ENCODE results near the gene PLPPR1. TPM values are rescaled to one million over a fixed set of nuclear protein-coding genes. Genes with fewer than 3 reads are reported as not detected.

Gene PLPPR1
- total RNA-seq, 3 donors from 2014 or later = not detected

DNA sequence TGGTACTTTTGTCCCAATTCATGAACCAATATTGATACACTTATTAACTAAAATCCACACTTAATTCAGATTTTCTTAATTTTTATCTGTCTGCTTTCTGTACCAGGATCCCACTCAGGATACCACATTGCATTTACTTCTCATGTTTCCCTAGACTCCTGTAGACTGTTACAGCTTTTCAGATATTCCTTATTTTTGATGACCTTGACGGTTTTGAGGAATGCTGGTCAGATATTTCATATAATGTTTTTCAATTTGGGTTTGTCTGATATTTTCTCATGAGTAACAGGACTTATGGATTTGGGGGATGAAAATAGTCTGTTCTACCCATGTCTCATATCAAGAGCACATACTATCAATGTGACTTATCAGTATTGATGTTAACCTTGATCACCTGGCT, 37.4 kb downstream of the PLPPR1 start:
- Mint-ChIP-seq H3K36me3 (ENCODE audit: insufficient read depth) (no peaks in the 10 kb centered on the region), H3K4me1 (ENCODE audit: low read depth) (no peaks in the 10 kb centered on the region), H3K9me3 (no peaks in the 10 kb centered on the region), H3K27me3 (ENCODE audit: low read depth) (no peaks in the 10 kb centered on the region), H3K4me3 (no peak overlapping the region)
- DNase-seq (no peak), ATAC-seq (no peak)

DNA sequence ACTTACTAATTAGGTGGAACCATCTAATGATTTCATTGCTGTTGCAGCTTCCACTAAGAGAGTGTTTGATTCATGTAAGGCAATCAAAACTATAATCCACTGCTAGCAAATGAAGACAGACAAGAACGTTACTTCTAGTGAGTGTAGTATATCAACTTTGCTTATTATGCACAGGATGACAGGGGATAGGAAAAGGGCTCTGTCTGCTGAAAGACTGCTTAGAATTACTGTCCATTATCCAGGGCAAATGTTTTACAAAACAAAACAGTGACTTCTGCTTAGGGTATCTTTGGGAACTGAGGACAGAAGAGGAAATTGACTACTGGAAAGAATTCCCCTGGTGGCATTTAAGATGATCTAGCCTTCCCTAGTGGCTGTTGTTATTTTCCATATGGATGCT, 40.2 kb downstream of the PLPPR1 start:
- ATAC-seq = no peak
- H3K9me3 Mint-ChIP-seq = no peaks in the 10 kb centered on the region
- H3K4me3 Mint-ChIP-seq = no peak overlapping the region
- no peaks in the 10 kb centered on the region for H3K36me3 Mint-ChIP-seq (ENCODE audit: insufficient read depth)
- H3K27me3 Mint-ChIP-seq (ENCODE audit: low read depth) = no peaks in the 10 kb centered on the region
- no peak for DNase-seq
- no peaks in the 10 kb centered on the region for H3K4me1 Mint-ChIP-seq (ENCODE audit: low read depth)

DNA sequence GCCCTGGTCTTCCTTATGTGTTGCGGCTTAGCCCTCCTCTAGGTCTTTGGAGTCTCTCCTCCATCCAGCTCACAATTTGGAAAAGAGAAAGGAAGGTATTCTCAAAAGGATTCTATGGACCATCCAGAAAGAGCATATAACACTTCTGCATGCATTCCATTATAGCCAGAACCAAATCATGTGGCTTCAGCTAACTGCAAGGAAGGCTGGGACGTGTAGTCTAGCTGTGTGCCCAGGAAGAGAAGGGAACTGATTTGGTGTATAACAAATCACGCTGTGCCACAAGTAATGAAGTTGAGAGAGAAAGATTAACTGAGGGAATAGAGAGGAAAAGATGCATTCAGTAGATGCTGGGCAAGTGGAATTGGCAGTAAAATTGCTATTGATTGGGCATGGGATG, 43.7 kb downstream of the PLPPR1 start:
- DNase-seq (no peak), ATAC-seq (no peak)
- Mint-ChIP-seq H3K4me1 (ENCODE audit: low read depth) (no peaks in the 10 kb centered on the region), H3K27me3 (ENCODE audit: low read depth) (peaks cover 2% of the 10 kb centered on the region), H3K9me3 (no peaks in the 10 kb centered on the region), H3K36me3 (ENCODE audit: insufficient read depth) (no peaks in the 10 kb centered on the region), H3K4me3 (no peak overlapping the region)

DNA sequence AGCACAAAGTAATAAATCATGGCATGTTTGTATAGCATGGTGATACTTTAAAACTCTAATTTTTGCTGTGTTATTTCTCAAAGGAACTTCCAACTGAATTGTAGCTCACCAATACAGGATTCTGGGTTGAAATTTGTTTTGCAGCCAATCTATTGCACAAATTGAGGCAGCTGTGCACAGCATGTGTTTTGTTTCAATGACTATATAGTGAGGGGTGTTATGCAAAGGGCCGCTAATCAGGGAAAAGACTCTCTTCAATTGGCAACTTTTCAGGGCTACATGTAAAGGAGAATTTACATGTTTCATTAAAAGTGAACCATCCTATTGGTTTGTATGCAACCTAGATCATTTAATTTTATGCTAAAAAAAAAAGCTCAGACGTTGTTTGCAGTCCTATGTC, 44.6 kb downstream of the PLPPR1 start:
- H3K9me3 Mint-ChIP-seq = no peaks in the 10 kb centered on the region
- ATAC-seq (no peak), DNase-seq (no peak)
- no peaks in the 10 kb centered on the region for H3K4me1 Mint-ChIP-seq (ENCODE audit: low read depth)
- H3K36me3 Mint-ChIP-seq (ENCODE audit: insufficient read depth) = no peaks in the 10 kb centered on the region
- H3K4me3 Mint-ChIP-seq = no peak overlapping the region
- H3K27me3 Mint-ChIP-seq (ENCODE audit: low read depth) = peaks cover 2% of the 10 kb centered on the region

DNA sequence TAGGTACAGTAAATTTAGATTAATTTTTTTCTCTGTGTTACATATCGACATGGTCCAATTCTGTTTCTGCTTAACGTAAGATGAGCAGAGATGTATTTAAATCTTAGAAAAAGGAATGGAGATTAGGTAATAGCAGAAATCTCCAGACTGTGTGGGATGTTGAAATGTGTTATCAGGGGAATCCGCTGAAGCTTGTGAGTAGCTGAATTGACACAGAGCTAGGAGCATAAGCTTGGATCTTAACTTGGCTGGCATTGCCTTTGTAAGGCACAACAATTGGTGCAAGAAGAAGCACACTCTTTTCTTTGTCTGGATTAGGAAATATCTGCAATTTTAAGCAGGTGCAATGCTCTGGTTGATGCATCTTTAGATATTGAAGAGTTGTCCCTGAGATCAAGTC, 53.1 kb downstream of the PLPPR1 start:
- no peak overlapping the region for H3K4me3 Mint-ChIP-seq
- no peak for DNase-seq
- no peaks in the 10 kb centered on the region for H3K9me3 Mint-ChIP-seq

DNA sequence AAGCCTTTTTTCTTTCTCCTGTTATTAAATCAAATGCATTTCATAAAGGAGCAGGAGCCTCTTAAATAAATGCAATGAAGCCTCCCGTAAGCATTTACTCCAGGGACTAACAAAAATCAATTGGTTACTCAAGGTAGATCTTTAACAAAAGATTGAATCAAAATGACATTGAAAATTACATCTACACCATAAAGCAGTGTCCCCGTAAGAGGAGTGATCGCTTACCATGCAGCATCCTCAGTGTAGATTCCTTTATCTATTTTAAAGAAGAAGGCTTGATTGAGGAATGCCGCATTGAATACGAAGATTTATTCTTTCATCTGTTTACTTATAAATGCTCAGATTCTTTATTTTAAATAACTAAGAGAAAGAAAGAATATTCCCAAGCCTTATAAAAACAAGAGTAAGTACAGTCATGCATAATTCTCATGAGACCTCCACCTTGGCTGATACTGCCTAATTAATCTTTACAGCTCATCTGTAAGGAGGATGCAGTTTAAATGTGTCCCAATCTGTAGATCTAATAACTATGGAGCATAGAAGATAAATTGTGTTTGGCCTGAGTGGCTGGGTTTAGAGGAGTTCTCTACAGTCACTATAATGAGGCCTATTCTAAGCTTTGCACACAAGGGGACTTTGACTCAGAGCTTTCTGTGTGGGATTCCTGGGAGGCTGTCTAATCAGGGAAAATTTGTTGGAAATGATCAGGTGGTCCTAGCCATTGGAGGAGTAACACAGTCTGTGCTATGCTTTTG, 55.1 kb downstream of the PLPPR1 start:
- no peaks in the 10 kb centered on the region for H3K36me3 Mint-ChIP-seq (ENCODE audit: insufficient read depth)
- H3K4me3 Mint-ChIP-seq = no peak overlapping the region
- no peaks in the 10 kb centered on the region for H3K27me3 Mint-ChIP-seq (ENCODE audit: low read depth)
- H3K4me1 Mint-ChIP-seq (ENCODE audit: low read depth) = no peaks in the 10 kb centered on the region
- no peaks in the 10 kb centered on the region for H3K9me3 Mint-ChIP-seq
- ATAC-seq = no peak
- DNase-seq = no peak

More for the DNA sequence above, 53.1 kb downstream of the PLPPR1 start:
- H3K4me1 Mint-ChIP-seq (ENCODE audit: low read depth) = no peaks in the 10 kb centered on the region
- ATAC-seq = no peak
- H3K27me3 Mint-ChIP-seq (ENCODE audit: low read depth) = no peaks in the 10 kb centered on the region
- H3K36me3 Mint-ChIP-seq (ENCODE audit: insufficient read depth) = no peaks in the 10 kb centered on the region

DNA sequence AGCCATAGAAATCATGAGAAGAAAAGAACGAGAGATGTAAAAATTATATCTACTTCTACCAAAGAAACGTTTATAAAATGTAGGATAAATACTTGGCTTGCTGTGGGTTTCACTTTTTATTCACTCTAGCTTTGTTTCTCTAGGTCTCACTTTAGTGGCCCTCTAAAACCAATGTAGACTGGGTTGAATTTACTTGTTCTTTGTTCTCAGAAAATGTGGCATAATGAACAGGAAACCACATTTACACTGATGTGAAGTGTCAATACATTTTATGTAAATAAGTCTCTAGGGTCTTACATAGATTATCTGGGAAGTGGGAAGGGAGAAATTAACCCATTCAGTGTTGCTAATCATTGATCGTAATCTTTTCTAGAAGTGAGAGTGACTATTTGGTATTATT, 58.9 kb downstream of the PLPPR1 start:
- no peaks in the 10 kb centered on the region for H3K4me1 Mint-ChIP-seq (ENCODE audit: low read depth)
- H3K36me3 Mint-ChIP-seq (ENCODE audit: insufficient read depth) = no peaks in the 10 kb centered on the region
- no peak overlapping the region for H3K4me3 Mint-ChIP-seq
- H3K9me3 Mint-ChIP-seq = no peaks in the 10 kb centered on the region
- DNase-seq (no peak), ATAC-seq (no peak)
- H3K27me3 Mint-ChIP-seq (ENCODE audit: low read depth) = no peaks in the 10 kb centered on the region

DNA sequence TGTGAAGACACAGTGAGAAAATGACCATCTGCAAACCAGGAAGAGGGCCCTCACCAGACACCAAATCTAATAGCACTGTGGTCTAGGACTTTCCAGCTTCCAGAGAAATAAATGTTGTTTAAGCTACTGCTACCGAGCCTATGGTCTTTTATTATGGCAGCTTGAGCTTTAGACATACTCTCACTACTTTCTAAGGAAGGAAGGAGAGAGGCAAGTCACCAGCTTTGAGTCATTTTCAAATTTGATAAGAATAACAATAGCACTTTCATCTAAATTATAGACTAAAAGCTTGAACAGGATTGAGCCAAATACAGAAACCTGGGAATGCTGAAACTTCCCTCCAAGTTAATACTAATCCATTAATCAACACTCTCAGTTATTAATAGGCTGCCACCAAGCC, 64.4 kb downstream of the PLPPR1 start:
- no peak for DNase-seq
- peaks cover 3% of the 10 kb centered on the region for H3K27me3 Mint-ChIP-seq (ENCODE audit: low read depth)
- H3K9me3 Mint-ChIP-seq = peaks cover 5% of the 10 kb centered on the region
- no peak for ATAC-seq
- H3K36me3 Mint-ChIP-seq (ENCODE audit: insufficient read depth) = no peaks in the 10 kb centered on the region
- no peaks in the 10 kb centered on the region for H3K4me1 Mint-ChIP-seq (ENCODE audit: low read depth)
- H3K4me3 Mint-ChIP-seq = no peak overlapping the region

DNA sequence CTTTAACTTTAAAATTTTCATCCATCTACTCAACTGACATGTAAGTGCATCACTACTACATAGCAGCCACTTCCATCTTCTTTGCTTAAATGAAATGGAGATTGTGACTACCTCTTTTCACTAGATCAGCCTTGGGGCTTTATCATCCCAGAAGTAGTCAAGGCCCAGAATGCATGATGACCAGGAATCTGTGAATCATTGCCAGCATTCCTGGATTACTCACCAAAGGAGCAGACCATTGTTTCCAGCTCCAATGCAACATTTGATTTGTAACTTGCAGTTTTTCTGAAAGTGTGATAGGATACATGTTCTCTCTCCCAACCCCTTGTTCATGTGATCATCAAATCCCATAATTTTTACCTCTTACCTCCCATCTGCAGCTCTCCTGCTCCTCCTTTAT, 65.1 kb downstream of the PLPPR1 start:
- peaks cover 3% of the 10 kb centered on the region for H3K27me3 Mint-ChIP-seq (ENCODE audit: low read depth)
- no peak overlapping the region for H3K4me3 Mint-ChIP-seq
- no peaks in the 10 kb centered on the region for H3K36me3 Mint-ChIP-seq (ENCODE audit: insufficient read depth)
- no peaks in the 10 kb centered on the region for H3K4me1 Mint-ChIP-seq (ENCODE audit: low read depth)
- peaks cover 5% of the 10 kb centered on the region for H3K9me3 Mint-ChIP-seq
- ATAC-seq (no peak), DNase-seq (no peak)

DNA sequence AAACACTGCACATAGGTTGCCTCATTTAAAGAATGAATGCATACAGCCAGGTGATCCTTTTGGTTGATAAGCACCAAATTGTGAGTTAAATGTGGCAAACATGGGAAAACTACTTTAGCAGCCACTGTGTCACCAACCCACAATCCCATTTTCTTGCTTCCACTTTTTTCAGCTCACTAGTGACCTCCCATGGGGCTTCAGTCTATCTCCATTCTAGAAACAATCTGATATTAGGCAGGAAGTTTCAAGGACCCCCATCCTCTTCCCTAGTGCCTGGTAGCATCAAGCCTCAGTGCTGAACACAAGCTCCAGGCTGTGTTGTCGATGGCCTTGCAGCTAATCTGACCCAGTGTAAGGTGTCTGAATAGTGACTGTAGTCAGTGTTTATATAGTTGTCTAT, 66.2 kb downstream of the PLPPR1 start:
- Mint-ChIP-seq H3K36me3 (ENCODE audit: insufficient read depth) (no peaks in the 10 kb centered on the region), H3K4me1 (ENCODE audit: low read depth) (no peaks in the 10 kb centered on the region), H3K27me3 (ENCODE audit: low read depth) (peaks cover 3% of the 10 kb centered on the region), H3K4me3 (no peak overlapping the region), H3K9me3 (peaks cover 5% of the 10 kb centered on the region)
- ATAC-seq = no peak
- no peak for DNase-seq

DNA sequence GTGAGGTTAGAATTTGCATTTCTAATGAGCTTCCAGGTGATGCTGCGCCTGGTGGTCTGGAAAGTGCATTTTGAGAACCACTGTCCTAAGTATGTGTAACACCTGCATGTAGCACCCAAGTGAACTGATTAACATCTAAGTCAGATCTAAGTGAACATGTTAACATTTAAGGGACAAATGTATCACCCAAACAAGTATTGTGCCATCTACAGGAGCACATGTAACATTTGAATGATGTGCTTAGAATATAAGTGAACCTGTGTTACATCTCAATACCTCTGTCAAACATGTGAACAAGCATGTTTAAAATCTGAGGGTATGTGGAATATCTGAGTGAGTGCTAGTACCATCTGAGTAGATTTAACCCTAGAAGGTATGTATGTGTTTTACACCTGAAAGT, 68.7 kb downstream of the PLPPR1 start:
- Mint-ChIP-seq H3K4me1 (ENCODE audit: low read depth) (no peaks in the 10 kb centered on the region), H3K27me3 (ENCODE audit: low read depth) (peaks cover 3% of the 10 kb centered on the region), H3K4me3 (no peak overlapping the region), H3K36me3 (ENCODE audit: insufficient read depth) (no peaks in the 10 kb centered on the region), H3K9me3 (peaks cover 5% of the 10 kb centered on the region)
- no peak for DNase-seq
- no peak for ATAC-seq

DNA sequence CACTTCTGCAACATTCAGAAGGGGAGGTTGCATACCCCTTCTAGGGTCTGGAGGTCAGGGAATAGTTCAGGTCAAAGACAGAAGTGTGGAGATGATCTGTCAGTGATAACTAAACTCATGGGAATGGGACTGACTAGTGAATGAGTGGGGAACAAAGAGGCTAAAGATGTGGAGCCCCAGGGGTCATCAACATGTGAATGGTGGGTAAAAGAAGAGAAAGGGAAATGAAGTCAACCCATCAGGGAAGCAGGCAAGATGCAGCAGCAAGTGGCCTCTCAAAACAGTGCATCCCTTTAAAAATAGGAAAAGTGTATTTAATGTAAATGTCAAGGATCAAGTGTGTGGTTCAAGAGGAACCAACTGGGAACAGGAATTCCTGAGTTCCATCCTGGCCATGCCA, 69.9 kb downstream of the PLPPR1 start:
- Mint-ChIP-seq H3K4me1 (ENCODE audit: low read depth) (no peaks in the 10 kb centered on the region), H3K9me3 (peaks cover 5% of the 10 kb centered on the region), H3K4me3 (no peak overlapping the region), H3K27me3 (ENCODE audit: low read depth) (peaks cover 3% of the 10 kb centered on the region), H3K36me3 (ENCODE audit: insufficient read depth) (no peaks in the 10 kb centered on the region)
- no peak for ATAC-seq
- DNase-seq = no peak

DNA sequence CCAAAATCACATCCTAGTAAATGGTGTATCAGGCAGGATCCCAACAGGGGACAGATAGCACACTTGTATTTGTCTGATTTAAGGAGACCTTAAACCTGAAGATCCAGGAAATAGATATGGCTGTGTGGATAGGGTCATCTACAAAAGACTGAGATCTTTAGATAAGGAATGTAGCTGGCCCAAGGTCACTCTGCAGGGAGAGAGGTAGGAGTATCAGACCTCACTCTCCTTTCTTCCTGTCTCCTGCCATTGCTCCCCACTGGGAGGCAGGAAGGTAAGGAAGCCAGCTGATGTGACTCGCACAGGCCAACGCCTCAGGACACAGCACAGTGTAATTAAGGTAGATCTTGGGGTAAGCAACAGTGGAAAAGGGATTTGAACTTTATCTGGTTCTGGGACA, 85.8 kb downstream of the PLPPR1 start:
- no peak for DNase-seq
- Mint-ChIP-seq H3K9me3 (no peaks in the 10 kb centered on the region), H3K4me1 (ENCODE audit: low read depth) (no peaks in the 10 kb centered on the region), H3K36me3 (ENCODE audit: insufficient read depth) (no peaks in the 10 kb centered on the region), H3K27me3 (ENCODE audit: low read depth) (no peaks in the 10 kb centered on the region), H3K4me3 (no peak overlapping the region)
- no peak for ATAC-seq

DNA sequence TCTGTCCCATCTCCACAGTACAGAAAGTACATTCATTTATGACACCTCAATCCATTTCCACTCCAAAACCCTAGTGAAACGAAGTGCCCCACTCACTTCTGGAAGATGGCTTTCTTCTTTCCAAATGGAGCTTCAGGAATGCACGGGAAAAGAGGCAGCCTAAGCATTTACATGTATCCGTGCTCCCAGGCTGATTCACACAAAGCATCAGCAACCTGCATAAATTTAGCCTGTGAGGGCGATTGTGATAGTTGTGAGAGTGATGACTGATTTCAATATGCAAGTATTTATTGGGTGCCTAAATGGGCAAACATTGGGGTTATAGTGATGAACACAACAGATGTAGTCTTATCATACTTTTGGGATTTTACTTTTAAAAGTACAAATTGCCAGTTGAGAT, 86.6 kb downstream of the PLPPR1 start:
- Mint-ChIP-seq H3K4me1 (ENCODE audit: low read depth) (no peaks in the 10 kb centered on the region), H3K9me3 (no peaks in the 10 kb centered on the region), H3K36me3 (ENCODE audit: insufficient read depth) (no peaks in the 10 kb centered on the region), H3K27me3 (ENCODE audit: low read depth) (no peaks in the 10 kb centered on the region), H3K4me3 (no peak overlapping the region)
- DNase-seq (no peak), ATAC-seq (no peak)

DNA sequence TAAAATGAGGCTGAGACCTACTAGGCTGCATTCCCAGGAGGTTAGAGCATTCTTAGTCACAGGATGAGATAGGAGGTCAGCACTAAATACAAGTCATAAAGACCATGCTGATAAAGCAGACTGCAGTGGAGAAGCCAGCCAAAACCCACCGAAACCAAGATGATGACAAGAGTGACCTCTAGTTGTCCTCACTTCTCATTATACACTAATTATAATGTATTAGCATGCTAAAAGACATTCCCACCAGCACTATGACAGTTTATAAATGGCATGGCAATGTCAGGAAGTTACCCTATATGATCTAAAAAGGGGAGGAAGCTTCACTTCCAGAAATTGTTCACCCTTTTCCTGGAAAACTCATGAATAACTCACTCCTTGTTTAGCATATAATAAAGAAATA, 88.6 kb downstream of the PLPPR1 start:
- no peaks in the 10 kb centered on the region for H3K9me3 Mint-ChIP-seq
- no peaks in the 10 kb centered on the region for H3K36me3 Mint-ChIP-seq (ENCODE audit: insufficient read depth)
- no peak for DNase-seq
- H3K4me1 Mint-ChIP-seq (ENCODE audit: low read depth) = no peaks in the 10 kb centered on the region
- no peak overlapping the region for H3K4me3 Mint-ChIP-seq
- no peaks in the 10 kb centered on the region for H3K27me3 Mint-ChIP-seq (ENCODE audit: low read depth)
- no peak for ATAC-seq

Data from activated T-cell treated with anti-CD3 and anti-CD28 coated beads, Interleukin-2, amount 50 U/mL, for 4 hours (primary cell).